Endothelial cell of umbilical vein (primary cell): Measurements from ENCODE around the gene ZC3H18. TPM values are rescaled to one million over a fixed set of nuclear protein-coding genes. Genes with fewer than 3 reads are reported as not detected.

Experiments used
- BruUV-seq: library from RNA; stranded (reverse); fragments of 400-500 nt; replicated peaks from 2 replicates; lab custom pipeline; 2021; lab: Mats Ljungman, UMichigan
- CTCF ChIA-PET: fragments of 300-600, 350-600 bp; sonication (Branson Sonifier 250); formaldehyde crosslinking; loops from one replicate; lab custom pipeline; 2021; ENCODE audit warnings: antibody characterized with exemption, inconsistent platforms; lab: Charles Lee
- POLR2A ChIA-PET: fragments of 300-600, 350-600 bp; sonication (Branson Sonifier 250); formaldehyde crosslinking; loops from one replicate; lab custom pipeline; 2021; ENCODE audit warnings: antibody characterized with exemption, inconsistent platforms; lab: Charles Lee
- DNase-seq: peaks from one replicate; pipeline ENCODE4 v3.0.0-alpha.2; 2011; ENCODE audit warnings: low read depth, low spot score
- FAIRE-seq: peaks from 2 replicates; lab custom pipeline; 2011; peaks lifted over from hg19 to GRCh38; lab: Jason Lieb, UNC
- H2AFZ ChIP-seq: 2 replicates; pipeline ENCODE4 v1.6.0; 2012; ENCODE audit warnings: low read depth, low read length, control low read depth, inconsistent platforms
- H3K27ac ChIP-seq: 2 replicates; pipeline ENCODE4 v1.5.1; 2011; ENCODE audit warnings: low read depth, mild to moderate bottlenecking, control low read depth, low read length, moderate library complexity; ENCODE audit not compliant: insufficient read depth
- H3K27me3 ChIP-seq, 2 experiments: 2 replicates each; pipeline versions ENCODE4 v1.6.0 to v1.6.1; 2011; ENCODE audit warnings: low read length in 2 of 2, mixed read lengths in 1 of 2; ENCODE audit not compliant: control insufficient read depth in 2 of 2, insufficient read depth in 2 of 2
- H3K36me3 ChIP-seq, 2 experiments: 2 replicates in 1 of 2; 3 replicates in 1 of 2; pipeline ENCODE4 v1.5.1; 2011; ENCODE audit warnings: low read length in 2 of 2, mild to moderate bottlenecking in 1 of 2, moderate library complexity in 1 of 2; ENCODE audit not compliant: control insufficient read depth in 2 of 2, insufficient read depth in 2 of 2; ENCODE audit errors: extremely low read depth in 1 of 2
- H3K4me1 ChIP-seq: 3 replicates; pipeline ENCODE4 v1.5.1; 2011; ENCODE audit warnings: mild to moderate bottlenecking, low read length; ENCODE audit not compliant: control insufficient read depth, insufficient read depth; ENCODE audit errors: extremely low read depth
- H3K4me2 ChIP-seq: 2 replicates; pipeline ENCODE4 v1.6.1; 2011; ENCODE audit warnings: low read length, control low read depth, mixed read lengths; ENCODE audit not compliant: insufficient read depth
- H3K4me3 ChIP-seq, 3 experiments: fragments of 200-600 bp in 1 of 3; sonication (generic), shearing (Covaris generic) in 1 of 3; replicated peaks in 1 of 3; 2 replicates each; pipeline ENCODE4 v1.5.1; 2011 to 2016; ENCODE audit warnings: control low read depth in 3 of 3, low read length in 3 of 3, mild to moderate bottlenecking in 2 of 3, inconsistent platforms in 1 of 3, low read depth in 1 of 3, moderate library complexity in 1 of 3; ENCODE audit not compliant: insufficient read depth in 1 of 3
- H3K79me2 ChIP-seq: 2 replicates; pipeline ENCODE4 v1.6.0; 2012; ENCODE audit warnings: low read length, inconsistent platforms; ENCODE audit not compliant: control insufficient read depth, insufficient read depth
- H3K9ac ChIP-seq: replicated peaks from 2 replicates; pipeline ENCODE3; 2011; ENCODE audit warnings: low read length, control low read depth; ENCODE audit not compliant: insufficient read depth; ENCODE audit errors: extremely low read depth
- H3K9me1 ChIP-seq: replicated peaks from 3 replicates; pipeline ENCODE4 v1.6.0; 2011; ENCODE audit warnings: mild to moderate bottlenecking, low read length; ENCODE audit not compliant: control insufficient read depth, insufficient read depth; ENCODE audit errors: extremely low read depth
- H3K9me3 ChIP-seq: replicated peaks from 2 replicates; pipeline ENCODE4 v1.5.1; 2012; ENCODE audit warnings: low read length, inconsistent platforms; ENCODE audit not compliant: control insufficient read depth, insufficient read depth
- H4K20me1 ChIP-seq: replicated peaks from 2 replicates; pipeline ENCODE3; 2011; ENCODE audit warnings: mild to moderate bottlenecking, low read length; ENCODE audit not compliant: control insufficient read depth, insufficient read depth; ENCODE audit errors: extremely low read depth
- FOS ChIP-seq: IDR thresholded peaks from 2 replicates; pipeline ENCODE4 v1.6.1; 2011; ENCODE audit warnings: mild to moderate bottlenecking, low read length, moderate library complexity, borderline replicate concordance; ENCODE audit not compliant: insufficient read depth
- GATA2 ChIP-seq: IDR thresholded peaks from 2 replicates; pipeline ENCODE4 v1.7.0; 2011; ENCODE audit warnings: low read depth, mild to moderate bottlenecking, moderate library complexity, mixed read lengths, low read length; ENCODE audit not compliant: insufficient read length, insufficient read depth
- JUN ChIP-seq: IDR thresholded peaks from 2 replicates; pipeline ENCODE4 v1.6.1; 2011; ENCODE audit warnings: borderline replicate concordance, low read depth; ENCODE audit not compliant: insufficient read length, insufficient read depth
- MYC ChIP-seq: IDR thresholded peaks from one replicate; pipeline ENCODE4 v1.6.1; 2011; ENCODE audit warnings: mild to moderate bottlenecking, low read depth, low read length
- POLR2A ChIP-seq: IDR thresholded peaks from 2 replicates; pipeline ENCODE4 v1.6.1; 2012; ENCODE audit warnings: low read depth, mild to moderate bottlenecking, control low read depth, low read length
- POLR2AphosphoS5 ChIP-seq: IDR thresholded peaks from 2 replicates; pipeline ENCODE4 v1.6.1; 2012; ENCODE audit warnings: low read depth, mild to moderate bottlenecking, control low read depth, low read length, moderate library complexity; ENCODE audit not compliant: insufficient read depth
- dilution Hi-C: fragments of 300-500 bp; cut with MboI; formaldehyde crosslinking; loops from one replicate; pipeline ENCODE4 v1.15.0; 2019; ENCODE audit warnings: low sequenced_read_pairs; ENCODE audit not compliant: extremely low pct_ligation_motif_present
- intact Hi-C: fragments of 100-400 bp; cut with micrococcal nuclease; formaldehyde crosslinking; loops from one replicate; pipeline ENCODE4 v1.10.0; 2022
- polyA plus RNA-seq, 4 experiments: library from polyadenylated mRNA; depleted of rRNA in 3 of 4; stranded (reverse) in 3 of 4; unstranded in 1 of 4; fragments of >200 nt; gene quantifications; 2 replicates each; pipeline versions ENCODE4 v1.2.1 to v1.2.3, GENCODE V29; 2011 to 2012; ENCODE audit warnings: missing spikeins in 1 of 4
- total RNA-seq: library from RNA; stranded (reverse); gene quantifications from 2 replicates; pipeline ENCODE4 v1.2.3, GENCODE V29; 2021
- TF ChIP-seq, protein P1 (sequence below): IDR thresholded peaks from 2 replicates; pipeline ENCODE4 v1.6.1; 2011; ENCODE audit not compliant: insufficient read depth, insufficient read length
- TF ChIP-seq, protein P2 (sequence below), 2 donors: IDR thresholded peaks; 1 replicate in 1 of 2; 2 replicates in 1 of 2; pipeline ENCODE4 v1.5.1; 2011; ENCODE audit warnings: low read length in 2 of 2, mild to moderate bottlenecking in 2 of 2, moderate library complexity in 2 of 2, control low read depth in 1 of 2, inconsistent platforms in 1 of 2, low read depth in 1 of 2; ENCODE audit not compliant: insufficient read depth in 1 of 2; ENCODE audit errors: extremely low read depth in 1 of 2

The ZC3H18 gene
- total and polyA plus RNA-seq, 2 donors (not counting 3 experiments of a cell fraction or from before 2014, with no cell fraction given) = 12.1 to 52.8 TPM

DNA sequence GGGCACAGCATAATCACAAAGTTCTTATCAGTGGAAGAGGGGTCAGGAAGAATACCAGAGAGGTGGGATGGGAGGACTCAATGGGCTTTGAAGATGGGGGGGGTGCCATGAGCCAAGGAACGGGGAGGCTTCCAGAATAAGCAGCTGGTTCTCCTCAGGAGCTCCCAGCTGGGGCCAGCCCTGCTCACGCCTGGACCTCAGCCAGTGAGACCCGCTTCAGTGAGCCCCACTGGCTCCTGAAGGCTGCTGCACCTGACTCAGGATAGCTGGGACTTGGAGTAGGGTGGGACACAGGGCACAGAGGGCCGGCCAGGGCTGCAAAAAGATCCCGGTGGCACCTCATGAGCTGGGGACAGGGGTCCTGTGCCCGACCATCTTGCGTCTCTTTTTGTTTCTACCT is 24.4 kb upstream of the ZC3H18 start:
- dilution Hi-C loops (no loop called here), intact Hi-C loops (no loop called here)
- ChIA-PET CTCF (interaction anchor here (0.9 to 1.0 kb wide), 2 partner anchors 9 to 13 kb away, joined by 4 to 7 read pairs; no protein-coding TSS in a partner anchor), POLR2A (no interaction called here)
- DNase-seq = no peak
- no peak for TF ChIP-seq POLR2AphosphoS5
- TF ChIP-seq FOS = no peak
- no peak for TF ChIP-seq MYC
- TF ChIP-seq, protein P1, sequence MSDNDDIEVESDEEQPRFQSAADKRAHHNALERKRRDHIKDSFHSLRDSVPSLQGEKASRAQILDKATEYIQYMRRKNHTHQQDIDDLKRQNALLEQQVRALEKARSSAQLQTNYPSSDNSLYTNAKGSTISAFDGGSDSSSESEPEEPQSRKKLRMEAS = no peak
- TF ChIP-seq, protein P2, sequence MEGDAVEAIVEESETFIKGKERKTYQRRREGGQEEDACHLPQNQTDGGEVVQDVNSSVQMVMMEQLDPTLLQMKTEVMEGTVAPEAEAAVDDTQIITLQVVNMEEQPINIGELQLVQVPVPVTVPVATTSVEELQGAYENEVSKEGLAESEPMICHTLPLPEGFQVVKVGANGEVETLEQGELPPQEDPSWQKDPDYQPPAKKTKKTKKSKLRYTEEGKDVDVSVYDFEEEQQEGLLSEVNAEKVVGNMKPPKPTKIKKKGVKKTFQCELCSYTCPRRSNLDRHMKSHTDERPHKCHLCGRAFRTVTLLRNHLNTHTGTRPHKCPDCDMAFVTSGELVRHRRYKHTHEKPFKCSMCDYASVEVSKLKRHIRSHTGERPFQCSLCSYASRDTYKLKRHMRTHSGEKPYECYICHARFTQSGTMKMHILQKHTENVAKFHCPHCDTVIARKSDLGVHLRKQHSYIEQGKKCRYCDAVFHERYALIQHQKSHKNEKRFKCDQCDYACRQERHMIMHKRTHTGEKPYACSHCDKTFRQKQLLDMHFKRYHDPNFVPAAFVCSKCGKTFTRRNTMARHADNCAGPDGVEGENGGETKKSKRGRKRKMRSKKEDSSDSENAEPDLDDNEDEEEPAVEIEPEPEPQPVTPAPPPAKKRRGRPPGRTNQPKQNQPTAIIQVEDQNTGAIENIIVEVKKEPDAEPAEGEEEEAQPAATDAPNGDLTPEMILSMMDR (IDR thresholded peaks at IDR 0.05; ENCODE audit: extremely low read depth in 1 of 2, insufficient read depth in 1 of 2, low read depth in 1 of 2, low read length in 2 of 2) = no peak
- TF ChIP-seq POLR2A = no peak
- no peak for TF ChIP-seq JUN
- TF ChIP-seq GATA2 = no peak
- Histone ChIP-seq H4K20me1 (no peaks in the 10 kb centered on the region), H2AFZ (no peak overlapping the region), H3K4me1 (no peaks in the 10 kb centered on the region), H3K27ac (no peak overlapping the region), H3K79me2 (no peaks in the 10 kb centered on the region), H3K9me1 (no peaks in the 10 kb centered on the region), H3K27me3 (peaks cover 0 to 8% of the 10 kb centered on the region in 2 experiments), H3K4me3 (no peak overlapping the region), H3K36me3 (no peaks in the 10 kb centered on the region), H3K9me3 (peaks cover 3% of the 10 kb centered on the region), H3K9ac (no peak overlapping the region), H3K4me2 (no peak overlapping the region)
- no peak for FAIRE-seq
- BruUV-seq = no TSS peak
